PC-3 (cell line): ENCODE data around the gene DHDDS. TPM values are rescaled to one million over a fixed set of nuclear protein-coding genes. Genes with fewer than 3 reads are reported as not detected.
"Not testable (repeated sequence)": the region's sequence is repeated elsewhere in the genome, so short reads cannot be mapped to it uniquely, and the experiment has no call there.

Experiments used
- ATAC-seq: fragments of 200-7000 bp; cut with Tn5 transposase; 2 replicates; pipeline ENCODE4 v1.9.1; 2020; ENCODE audit warnings: mild to moderate bottlenecking, moderate library complexity
- BruUV-seq: library from RNA; stranded (reverse); fragments of 400-500 nt; replicated peaks from 2 replicates; lab custom pipeline; 2021; lab: Mats Ljungman, UMichigan
- CTCF ChIA-PET: fragments of 300-600 bp; sonication (Branson Sonifier 250); formaldehyde crosslinking; loops from one replicate; lab custom pipeline; 2022; ENCODE audit warnings: antibody characterized with exemption; lab: Charles Lee
- POLR2A ChIA-PET: fragments of 300-600 bp; sonication (Branson Sonifier 250); formaldehyde crosslinking; loops from one replicate; lab custom pipeline; 2022; ENCODE audit warnings: antibody characterized with exemption; ENCODE audit not compliant: unreplicated experiment; lab: Charles Lee
- DNase-seq: peaks from one replicate; pipeline ENCODE4 v3.0.0-alpha.2; 2015
- H2AFZ ChIP-seq: fragments of 300-600 bp; sonication (generic); 2 replicates; pipeline ENCODE4 v1.6.0; 2016; ENCODE audit warnings: antibody characterized with exemption, low read length
- H3F3A ChIP-seq: fragments of 300-600 bp; sonication (generic); one replicate; pipeline ENCODE4 v1.6.0; 2017; ENCODE audit warnings: antibody characterized with exemption, low read length, control low read depth, mild to moderate bottlenecking; ENCODE audit not compliant: unreplicated experiment
- H3K27ac ChIP-seq: fragments of 300-600 bp; sonication (generic); 2 replicates; pipeline ENCODE4 v1.5.1; 2016; ENCODE audit warnings: mild to moderate bottlenecking, low read length
- H3K27me3 ChIP-seq: fragments of 300-600 bp; sonication (generic); 2 replicates; pipeline ENCODE4 v1.6.1; 2016; ENCODE audit warnings: low read length, mixed read lengths
- H3K36me3 ChIP-seq: fragments of 300-600 bp; sonication (generic); 2 replicates; pipeline ENCODE4 v1.6.1; 2016; ENCODE audit warnings: low read depth, mixed run types, low read length, mixed read lengths
- H3K4me1 ChIP-seq: fragments of 300-600 bp; sonication (generic); 2 replicates; pipeline ENCODE4 v1.5.1; 2016; ENCODE audit warnings: low read length; ENCODE audit not compliant: insufficient read depth
- H3K4me2 ChIP-seq: fragments of 300-600 bp; sonication (generic); 2 replicates; pipeline ENCODE4 v1.6.0; 2016; ENCODE audit warnings: low read length
- H3K4me3 ChIP-seq: fragments of 300-600 bp; sonication (generic); 2 replicates; pipeline ENCODE4 v1.5.1; 2016; ENCODE audit warnings: mild to moderate bottlenecking, low read length, mixed read lengths
- H3K79me2 ChIP-seq: fragments of 300-600 bp; sonication (generic); 2 replicates; pipeline ENCODE4 v1.6.1; 2017; ENCODE audit warnings: low read length, mixed read lengths
- H3K9ac ChIP-seq: fragments of 300-600 bp; sonication (generic); 2 replicates; pipeline ENCODE4 v1.6.0; 2016; ENCODE audit warnings: mild to moderate bottlenecking, low read length
- H3K9me2 ChIP-seq: fragments of 300-600 bp; sonication (generic); replicated peaks from 2 replicates; pipeline ENCODE4 v1.6.1; 2016; ENCODE audit warnings: mixed run types, low read length, mixed read lengths
- H3K9me3 ChIP-seq: fragments of 300-600 bp; sonication (generic); 2 replicates; pipeline ENCODE4 v1.6.1; 2016; ENCODE audit warnings: low read length, mixed read lengths
- H4K20me1 ChIP-seq: fragments of 300-600 bp; sonication (generic); 2 replicates; pipeline ENCODE4 v1.6.1; 2016; ENCODE audit warnings: low read length, mixed read lengths
- EZH2 ChIP-seq: fragments of 300-600 bp; sonication (generic); IDR thresholded peaks from one replicate; pipeline ENCODE4 v1.6.1; 2017; ENCODE audit warnings: antibody characterized with exemption, mild to moderate bottlenecking, low read length; ENCODE audit not compliant: unreplicated experiment
- EZH2phosphoT487 ChIP-seq: fragments of 300-600 bp; sonication (generic); IDR thresholded peaks from 2 replicates; pipeline ENCODE4 v1.6.1; 2018; ENCODE audit warnings: mild to moderate bottlenecking, antibody characterized with exemption, low read length, borderline replicate concordance
- intact Hi-C: fragments of 100-400 bp; cut with micrococcal nuclease; formaldehyde crosslinking; loops from 2 replicates; pipeline ENCODE4 v1.9.0; 2023
- total RNA-seq: library from RNA; depleted of rRNA; stranded (reverse); fragments of >200 nt; gene quantifications from 2 replicates; pipeline ENCODE4 v1.2.3, GENCODE V29; 2014
- TF ChIP-seq, protein P1 (sequence below): fragments of 300-600 bp; sonication (generic); conservative IDR thresholded peaks from 2 replicates; pipeline ENCODE4 v1.5.1; 2017; ENCODE audit warnings: antibody characterized with exemption, low read depth, mild to moderate bottlenecking, low read length

Gene DHDDS
- total RNA-seq, 1 experiment from 2014 or later = 49.6 TPM

DNA sequence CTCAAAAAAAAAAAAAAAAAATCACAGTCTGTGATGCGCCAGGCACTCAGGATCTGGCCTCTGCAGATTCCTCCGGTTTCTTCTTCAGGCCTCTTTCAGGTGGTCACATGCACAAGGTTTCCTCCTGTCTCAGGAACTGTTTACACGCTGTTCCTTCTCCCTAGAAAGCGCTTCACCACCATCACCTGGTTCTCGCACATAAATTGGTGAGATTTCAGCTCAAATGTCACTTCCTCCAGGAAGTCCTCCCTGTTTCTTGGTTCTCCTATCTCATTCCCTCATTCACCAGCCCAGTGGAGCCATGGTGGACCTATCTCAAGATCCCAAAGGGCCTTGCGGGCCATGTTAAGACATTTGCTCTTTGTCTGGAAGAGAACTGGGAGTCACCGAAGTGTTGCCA is 66.8 kb downstream of the DHDDS start:
- POLR2A ChIA-PET = no interaction called here
- Histone ChIP-seq H3K79me2 (no peaks in the 10 kb centered on the region), H3K4me1 (peaks cover 19% of the 10 kb centered on the region), H3K27me3 (no peaks in the 10 kb centered on the region), H3K9me3 (no peaks in the 10 kb centered on the region), H3K4me3 (no peak overlapping the region), H3K9me2 (no peaks in the 10 kb centered on the region), H3K27ac (no peak overlapping the region), H2AFZ (no peak overlapping the region), H3K36me3 (no peaks in the 10 kb centered on the region), H3K9ac (no peak overlapping the region), H3K4me2 (no peak overlapping the region), H4K20me1 (no peaks in the 10 kb centered on the region), H3F3A (no peaks in the 10 kb centered on the region)
- DNase-seq (no peak), ATAC-seq (no peak)
- BruUV-seq = TSS peak; percentile 68
- CTCF ChIA-PET = no interaction called here
- intact Hi-C loops = no loop called here
- TF ChIP-seq, protein P1, sequence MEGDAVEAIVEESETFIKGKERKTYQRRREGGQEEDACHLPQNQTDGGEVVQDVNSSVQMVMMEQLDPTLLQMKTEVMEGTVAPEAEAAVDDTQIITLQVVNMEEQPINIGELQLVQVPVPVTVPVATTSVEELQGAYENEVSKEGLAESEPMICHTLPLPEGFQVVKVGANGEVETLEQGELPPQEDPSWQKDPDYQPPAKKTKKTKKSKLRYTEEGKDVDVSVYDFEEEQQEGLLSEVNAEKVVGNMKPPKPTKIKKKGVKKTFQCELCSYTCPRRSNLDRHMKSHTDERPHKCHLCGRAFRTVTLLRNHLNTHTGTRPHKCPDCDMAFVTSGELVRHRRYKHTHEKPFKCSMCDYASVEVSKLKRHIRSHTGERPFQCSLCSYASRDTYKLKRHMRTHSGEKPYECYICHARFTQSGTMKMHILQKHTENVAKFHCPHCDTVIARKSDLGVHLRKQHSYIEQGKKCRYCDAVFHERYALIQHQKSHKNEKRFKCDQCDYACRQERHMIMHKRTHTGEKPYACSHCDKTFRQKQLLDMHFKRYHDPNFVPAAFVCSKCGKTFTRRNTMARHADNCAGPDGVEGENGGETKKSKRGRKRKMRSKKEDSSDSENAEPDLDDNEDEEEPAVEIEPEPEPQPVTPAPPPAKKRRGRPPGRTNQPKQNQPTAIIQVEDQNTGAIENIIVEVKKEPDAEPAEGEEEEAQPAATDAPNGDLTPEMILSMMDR = no peak
- TF ChIP-seq EZH2phosphoT487 (no peak), EZH2 (no peak)

DNA sequence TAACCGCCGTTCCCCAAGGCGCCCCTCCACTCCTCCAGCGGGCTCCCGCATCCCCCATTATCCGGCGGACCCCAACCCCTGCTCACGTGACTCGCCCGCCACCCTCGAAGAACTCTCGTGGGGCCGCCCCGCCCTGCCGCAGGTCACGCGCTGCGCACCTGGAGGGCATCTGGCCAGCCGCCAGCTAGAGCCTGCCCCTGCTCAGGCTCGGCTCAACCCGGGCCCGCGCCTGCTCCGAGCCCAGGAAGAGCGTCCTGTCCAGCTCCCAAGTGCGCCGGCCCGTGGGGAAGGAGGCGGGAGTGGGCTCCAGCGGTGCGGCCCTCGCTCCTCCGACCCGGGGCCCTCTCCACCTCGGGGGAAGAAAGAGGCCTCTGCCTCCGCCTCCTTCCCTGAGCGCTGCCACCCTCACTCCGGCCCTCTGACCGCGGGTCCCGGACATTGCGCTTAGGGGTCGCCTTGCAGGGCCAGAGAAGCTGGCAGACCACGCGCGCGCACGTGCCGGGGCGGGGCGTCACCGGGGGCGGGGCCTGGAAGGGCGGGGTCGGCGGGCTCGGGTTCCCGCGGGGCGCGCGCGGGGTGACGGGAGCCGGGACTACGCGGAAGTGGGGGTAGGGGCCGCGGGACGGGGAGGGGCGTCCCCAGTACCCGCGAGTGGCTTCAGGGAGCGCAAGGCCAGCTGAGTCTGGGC is 68.5 kb downstream of the DHDDS start:
- TF ChIP-seq EZH2phosphoT487 (peak; percentile 59; the same call in 1 of the 2 replicates), EZH2 (no peak)
- TF ChIP-seq, protein P1 = peak; percentile 12; the same call in 1 of the 2 replicates
- intact Hi-C loops = loop anchor here (1.0 to 2.0 kb wide), 2 partner anchors 31 to 38 kb away; no protein-coding TSS in a partner anchor
- DNase-seq = peak; percentile 76

DNA sequence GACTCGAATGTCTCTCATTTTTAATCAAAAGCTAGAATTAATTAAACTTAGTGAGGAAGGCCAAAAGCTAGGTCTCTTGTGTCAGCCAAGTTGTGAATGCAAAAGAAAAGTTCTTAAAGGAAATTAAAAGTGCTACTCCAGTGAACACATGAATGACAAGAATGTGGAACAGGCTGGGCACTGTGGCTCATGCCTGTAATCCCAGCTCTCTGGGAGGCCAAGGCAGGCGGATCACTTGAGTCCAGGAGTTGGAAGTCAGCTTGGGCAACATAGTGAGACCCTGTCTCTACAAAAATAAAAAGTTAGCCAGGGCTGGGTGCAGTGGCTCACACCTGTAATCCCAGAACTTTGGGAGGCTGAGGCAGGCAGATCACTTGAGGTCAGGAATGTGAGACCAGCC is 78.6 kb downstream of the DHDDS start:
- H3K27me3 ChIP-seq, H3K4me1 ChIP-seq, POLR2A ChIA-PET, H2AFZ ChIP-seq, H3K4me3 ChIP-seq, H3K9me2 ChIP-seq, H3K27ac ChIP-seq, H4K20me1 ChIP-seq, BruUV-seq, ATAC-seq, H3K4me2 ChIP-seq, H3K79me2 ChIP-seq, intact Hi-C loops, H3F3A ChIP-seq, DNase-seq, H3K9ac ChIP-seq, H3K36me3 ChIP-seq, H3K9me3 ChIP-seq: not testable (repeated sequence)
- CTCF ChIA-PET = interaction anchor here (0.7 kb wide), 1 partner anchor 9 kb away, joined by 3 read pairs; no protein-coding TSS in a partner anchor

More for the DNA sequence above, 68.5 kb downstream of the DHDDS start:
- Histone ChIP-seq H3K9ac (peak overlapping the region; percentile 90), H3K27ac (peak overlapping the region; percentile 93), H3F3A (no peaks in the 10 kb centered on the region), H2AFZ (peak overlapping the region; percentile 96), H3K9me3 (no peaks in the 10 kb centered on the region), H4K20me1 (no peaks in the 10 kb centered on the region), H3K9me2 (no peaks in the 10 kb centered on the region), H3K4me1 (peaks cover 19% of the 10 kb centered on the region), H3K36me3 (no peaks in the 10 kb centered on the region), H3K4me3 (peak overlapping the region; percentile 73), H3K79me2 (no peaks in the 10 kb centered on the region), H3K27me3 (no peaks in the 10 kb centered on the region), H3K4me2 (peak overlapping the region; percentile 99)
- POLR2A ChIA-PET = interaction anchor here (1.5 kb wide), 1 partner anchor 29 kb away, joined by 6 read pairs; the partner anchor contains the start of gene RPS6KA1
- peak; percentile 79 for ATAC-seq
- CTCF ChIA-PET = interaction anchor here (0.6 to 2.7 kb wide), 5 partner anchors 25 to 38 kb away, joined by 3 to 22 read pairs (median 8); partner anchors contain the start of genes HMGN2 and RPS6KA1
- no TSS peak for BruUV-seq

DNA sequence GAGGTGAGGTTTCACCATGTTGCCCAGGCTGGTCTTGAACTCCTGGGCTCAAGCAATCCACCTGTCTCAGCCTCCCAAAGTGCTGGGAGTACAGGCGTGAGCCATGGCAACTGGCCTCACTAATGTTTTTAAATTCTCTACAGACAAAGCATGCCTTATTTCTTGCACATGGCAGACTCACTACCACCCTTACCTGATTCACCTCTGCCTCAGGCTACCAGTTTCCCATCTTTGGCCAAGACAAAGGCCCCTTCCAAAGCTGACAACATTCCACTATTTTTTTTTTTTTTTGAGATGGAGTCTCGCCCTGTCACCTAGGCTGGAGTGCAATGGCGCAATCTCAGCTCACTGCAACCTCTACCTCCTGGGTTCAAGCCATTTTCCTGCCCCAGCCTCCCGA is 83.7 kb downstream of the DHDDS start:
- H3K27me3 ChIP-seq, H3K4me2 ChIP-seq, H2AFZ ChIP-seq, POLR2A ChIA-PET, H4K20me1 ChIP-seq, H3K27ac ChIP-seq, H3F3A ChIP-seq, H3K4me1 ChIP-seq, H3K36me3 ChIP-seq, CTCF ChIA-PET, DNase-seq, ATAC-seq, H3K9me2 ChIP-seq, H3K9me3 ChIP-seq, H3K9ac ChIP-seq, intact Hi-C loops, H3K4me3 ChIP-seq, H3K79me2 ChIP-seq, BruUV-seq: not testable (repeated sequence)
